Stimulated activated CD4-positive, alpha-beta T cell treated with anti-CD3 and anti-CD28 coated beads, Interleukin-12 subunit alpha, Interleukin-12 subunit beta, amount 100 ng/mL, for 48 hours (primary cell): ENCODE measurements around the gene AKAP12.
A peak's percentile ranks its signal among the peaks of the same experiment; 100 is the strongest.

Experiments used
- DNase-seq, 3 donors: peaks; one replicate each; pipeline ENCODE4 v3.0.0-alpha.2; 2020; ENCODE audit warnings: low read depth in 2 of 3, low spot score in 1 of 3

Gene AKAP12

GRCh38 chr6:151232899-151233298 is 6.9 kb upstream of the AKAP12 start:
- DNase-seq, result no peak

GRCh38 chr6:151233731-151234130 is 6.0 kb upstream of the AKAP12 start:
- DNase-seq, result no peak

GRCh38 chr6:151236668-151237401 is 2.9 kb upstream of the AKAP12 start:
- DNase-seq, result no peak

- DNase-seq, result peak in 2 of 3 donors; percentile 27 to 40
These were observed 394 bp downstream of the AKAP12 start for GRCh38 chr6:151240036-151240685.

GRCh38 chr6:151240791-151241642 is 1.2 kb downstream of the AKAP12 start:
- DNase-seq, result no peak

- DNase-seq, result no peak
These were observed 2.1 kb downstream of the AKAP12 start for GRCh38 chr6:151241853-151242252.

GRCh38 chr6:151242420-151242861 is 2.7 kb downstream of the AKAP12 start:
- DNase-seq, result no peak

- DNase-seq, result no peak
These were observed 3.7 kb downstream of the AKAP12 start for GRCh38 chr6:151243481-151243880.

- DNase-seq, result no peak
These were observed 7.7 kb downstream of the AKAP12 start for GRCh38 chr6:151247490-151247889.

GRCh38 chr6:151248295-151248694 is 8.5 kb downstream of the AKAP12 start:
- DNase-seq, result no peak

- no peak for DNase-seq
These were observed 12.9 kb downstream of the AKAP12 start for GRCh38 chr6:151252634-151253033.

GRCh38 chr6:151254451-151255081 is 14.8 kb downstream of the AKAP12 start:
- DNase-seq, result no peak

- DNase-seq, result no peak
These were observed 16.0 kb downstream of the AKAP12 start for GRCh38 chr6:151255811-151256210.

GRCh38 chr6:151257985-151258445 is 18.2 kb downstream of the AKAP12 start:
- no peak for DNase-seq

- no peak for DNase-seq
These were observed 20.4 kb downstream of the AKAP12 start for GRCh38 chr6:151260205-151260604.

- no peak for DNase-seq
These were observed 23.3 kb downstream of the AKAP12 start for GRCh38 chr6:151263035-151263434.

GRCh38 chr6:151263967-151264366 is 24.2 kb downstream of the AKAP12 start:
- no peak for DNase-seq

- no peak for DNase-seq
These were observed 25.5 kb downstream of the AKAP12 start for GRCh38 chr6:151265282-151265681.

GRCh38 chr6:151269321-151269995 is 29.7 kb downstream of the AKAP12 start:
- DNase-seq, result no peak

- DNase-seq, result no peak
These were observed 35.4 kb downstream of the AKAP12 start for GRCh38 chr6:151275121-151275520.

GRCh38 chr6:151275566-151275965 is 35.8 kb downstream of the AKAP12 start:
- no peak for DNase-seq
